Activated gamma-delta T cell treated with Interleukin-2 at 50 U/mL for 16 hours (primary cell): ENCODE results near the gene CAMK1D.

Experiments
- DNase-seq: peaks from one replicate; pipeline ENCODE4 v3.0.0-alpha.2; 2020

Gene CAMK1D

DNA sequence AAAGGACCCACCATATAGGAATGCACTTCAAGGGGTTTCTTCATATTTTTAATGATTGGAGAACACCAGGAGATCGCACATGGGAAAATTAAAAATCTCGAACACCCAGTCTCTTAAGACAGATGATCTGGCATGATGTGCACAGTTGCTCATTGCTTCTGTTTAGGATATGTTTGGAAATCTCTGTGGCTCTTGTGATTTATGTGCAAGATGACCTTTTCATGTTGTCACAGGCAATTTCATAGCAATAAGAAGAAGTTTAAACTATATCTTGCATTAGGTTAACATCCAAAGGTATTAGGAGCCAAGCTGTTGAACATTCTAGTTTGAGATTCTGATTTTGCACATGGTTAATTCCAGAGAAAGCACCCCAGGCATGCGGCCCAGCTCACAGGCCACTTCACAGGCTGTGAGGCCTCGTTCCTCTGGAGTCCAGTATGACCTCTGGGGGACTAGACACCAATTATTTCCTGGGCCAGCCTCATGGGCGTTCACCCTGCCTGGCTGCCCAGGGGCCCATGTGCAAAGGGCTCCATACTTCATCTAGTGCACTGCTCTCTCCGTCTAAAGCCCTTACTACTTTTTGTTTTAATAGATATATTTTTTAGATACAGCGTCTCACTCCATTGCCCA lies 28.4 kb downstream of the CAMK1D start:
- no peak for DNase-seq

GRCh38 chr10:12380999-12381398 lies 31.7 kb downstream of the CAMK1D start:
- DNase-seq: no peak

DNA sequence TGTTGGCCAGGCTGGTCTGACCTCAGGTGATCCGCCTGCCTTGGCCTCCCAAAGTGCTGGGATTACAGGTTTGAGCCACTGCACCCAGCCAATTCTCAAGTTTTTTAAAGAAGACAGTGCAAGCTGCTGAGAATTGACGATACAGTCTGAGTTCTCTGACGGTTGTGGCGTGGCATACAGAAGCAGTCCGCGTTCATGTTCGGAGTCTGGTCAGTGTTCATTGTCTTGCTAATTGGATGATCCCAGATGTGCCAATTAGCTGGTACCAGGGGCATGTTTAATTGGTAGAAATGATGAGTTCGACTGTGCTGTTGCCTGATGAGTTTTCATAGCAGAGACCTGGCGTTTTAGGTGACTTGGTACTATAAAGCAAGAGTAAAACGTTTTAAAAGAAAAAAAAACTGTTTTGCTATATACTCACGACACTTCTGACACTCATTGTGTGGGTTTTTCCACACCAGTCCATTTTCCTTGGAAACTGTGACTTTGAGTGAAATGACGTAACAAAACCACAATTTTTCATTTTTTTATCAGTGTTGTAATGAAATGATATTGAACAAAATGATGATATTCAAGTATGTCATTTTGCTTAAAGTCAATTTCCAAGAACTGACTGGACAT lies 32.3 kb downstream of the CAMK1D start:
- no peak for DNase-seq

DNA sequence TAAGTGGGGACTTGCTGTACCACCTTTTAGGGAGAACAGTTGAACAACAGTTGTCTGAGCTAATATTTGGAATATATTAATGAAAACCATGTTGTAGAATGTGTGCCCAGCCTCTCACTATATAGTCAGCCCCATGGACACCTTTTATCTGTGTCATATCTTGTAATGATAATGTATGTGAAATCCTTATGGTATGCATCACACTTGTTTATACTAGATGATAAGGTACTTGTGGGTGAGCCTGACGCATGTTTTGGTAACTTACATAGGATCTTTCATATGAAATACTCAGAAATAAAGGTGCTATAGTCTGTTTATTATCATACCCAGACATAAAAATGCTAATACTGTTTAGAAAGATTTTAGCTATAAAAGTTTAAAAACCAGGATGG lies 32.8 kb downstream of the CAMK1D start:
- DNase-seq: no peak

- no peak for DNase-seq
Measured at GRCh38 chr10:12382956-12383531, 33.7 kb downstream of the CAMK1D start.

GRCh38 chr10:12384906-12385305 lies 35.6 kb downstream of the CAMK1D start:
- no peak for DNase-seq

DNA sequence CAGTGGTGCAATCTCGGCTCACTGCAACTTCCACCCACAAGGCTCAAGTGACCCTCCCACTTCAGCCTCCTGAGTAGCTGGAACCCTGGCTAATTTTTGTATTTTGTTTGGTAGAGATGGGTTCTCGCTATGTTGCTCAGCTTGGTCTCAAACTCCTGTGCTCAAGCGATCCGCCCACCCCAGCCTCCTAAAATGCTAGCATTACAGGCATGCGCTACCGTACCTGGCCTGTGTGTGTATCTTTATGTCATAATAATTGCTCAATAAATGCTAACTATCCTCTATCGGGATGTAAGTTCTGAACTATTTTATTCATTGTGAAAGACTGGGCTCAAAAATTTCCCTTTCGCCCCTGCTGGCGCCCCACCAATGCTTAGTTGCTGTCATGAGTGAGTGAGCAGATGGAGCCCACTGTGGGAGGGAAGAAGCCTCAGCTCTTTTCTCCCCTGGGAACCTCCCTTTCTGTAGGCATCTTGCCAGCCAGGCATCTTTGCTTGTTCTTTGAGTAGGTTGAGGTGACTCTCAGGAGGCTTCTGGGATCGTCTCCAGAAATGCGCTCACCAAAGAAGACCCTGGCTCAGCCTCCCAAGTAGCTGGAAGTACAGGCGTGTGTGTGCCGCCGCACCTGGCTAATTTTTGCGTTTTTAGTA lies 38.3 kb downstream of the CAMK1D start:
- DNase-seq: no peak

- DNase-seq: no peak
Measured at GRCh38 chr10:12388671-12389070, 39.3 kb downstream of the CAMK1D start.

DNA sequence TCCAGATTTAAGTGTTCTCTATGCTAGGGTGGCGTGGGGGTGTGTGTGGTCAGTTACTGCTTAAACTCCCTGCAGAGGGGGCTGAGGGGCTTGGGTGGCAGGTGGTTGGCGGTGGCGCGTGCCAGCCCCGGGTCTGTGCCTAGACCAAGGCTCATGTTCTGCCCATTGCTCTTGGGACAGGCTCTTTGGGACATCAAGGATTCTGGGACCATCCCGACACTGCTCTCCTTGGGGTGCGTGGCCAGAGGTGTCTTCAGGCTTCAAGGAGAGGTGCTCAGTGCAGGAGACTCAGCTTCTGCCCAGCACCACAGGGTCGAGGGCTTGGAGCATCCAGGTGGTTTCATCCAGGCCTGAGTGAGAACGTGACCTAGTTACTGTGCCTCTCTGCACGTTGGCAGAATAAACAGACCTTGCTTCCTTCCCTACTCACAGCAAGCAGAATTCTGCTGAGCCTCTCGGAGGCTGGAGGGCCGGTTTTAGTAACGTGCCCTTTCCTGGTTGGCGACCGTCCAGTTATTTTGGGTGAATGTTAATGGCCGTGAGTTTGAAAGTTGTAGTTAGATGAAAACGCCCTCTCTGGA lies 39.9 kb downstream of the CAMK1D start:
- DNase-seq: no peak

DNA sequence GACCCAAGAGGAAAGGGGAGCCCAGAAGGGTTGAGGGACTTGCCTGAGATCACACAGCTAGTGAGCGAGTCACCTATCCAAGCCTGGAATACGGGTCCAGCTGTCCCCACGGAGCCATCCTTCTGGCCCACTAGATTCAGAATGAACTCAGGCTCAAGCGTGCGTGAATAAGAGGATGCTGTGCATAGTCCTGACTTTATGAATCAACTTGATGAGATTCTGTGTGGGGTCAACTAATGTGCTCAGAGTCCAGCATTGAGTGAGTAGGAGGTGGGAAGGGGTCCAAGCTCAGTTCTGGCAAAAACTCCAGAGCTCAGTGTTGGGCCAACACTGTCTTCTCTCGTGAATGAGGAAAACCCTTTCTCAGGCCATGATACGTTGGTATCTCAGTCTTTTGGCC lies 41.4 kb downstream of the CAMK1D start:
- DNase-seq: no peak

DNA sequence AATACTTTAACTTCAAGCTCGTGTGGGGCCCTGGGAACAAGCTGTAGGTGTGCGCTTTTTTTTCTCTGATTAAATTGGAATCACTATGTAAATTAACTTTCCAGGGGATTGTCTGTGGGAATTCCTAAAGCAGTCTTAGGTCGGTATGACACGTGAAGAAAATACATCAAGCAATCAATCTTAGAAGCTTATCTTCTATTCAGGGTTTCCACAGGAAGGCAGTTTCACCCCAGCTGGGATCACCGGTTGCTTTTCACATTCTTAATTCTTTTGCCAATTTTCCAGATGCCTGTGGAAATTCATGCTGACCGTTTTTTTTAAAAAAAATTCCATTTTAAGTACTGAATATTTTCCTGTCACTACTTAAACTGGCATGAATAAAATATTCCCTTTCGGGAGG lies 41.9 kb downstream of the CAMK1D start:
- DNase-seq: no peak

- no peak for DNase-seq
Measured at GRCh38 chr10:12393831-12394230, 44.5 kb downstream of the CAMK1D start.

GRCh38 chr10:12394241-12395033 lies 45.1 kb downstream of the CAMK1D start:
- DNase-seq: no peak

- DNase-seq: no peak
Measured at GRCh38 chr10:12396093-12396492, 46.7 kb downstream of the CAMK1D start.

- DNase-seq: no peak
Measured at GRCh38 chr10:12396567-12396966, 47.2 kb downstream of the CAMK1D start.

DNA sequence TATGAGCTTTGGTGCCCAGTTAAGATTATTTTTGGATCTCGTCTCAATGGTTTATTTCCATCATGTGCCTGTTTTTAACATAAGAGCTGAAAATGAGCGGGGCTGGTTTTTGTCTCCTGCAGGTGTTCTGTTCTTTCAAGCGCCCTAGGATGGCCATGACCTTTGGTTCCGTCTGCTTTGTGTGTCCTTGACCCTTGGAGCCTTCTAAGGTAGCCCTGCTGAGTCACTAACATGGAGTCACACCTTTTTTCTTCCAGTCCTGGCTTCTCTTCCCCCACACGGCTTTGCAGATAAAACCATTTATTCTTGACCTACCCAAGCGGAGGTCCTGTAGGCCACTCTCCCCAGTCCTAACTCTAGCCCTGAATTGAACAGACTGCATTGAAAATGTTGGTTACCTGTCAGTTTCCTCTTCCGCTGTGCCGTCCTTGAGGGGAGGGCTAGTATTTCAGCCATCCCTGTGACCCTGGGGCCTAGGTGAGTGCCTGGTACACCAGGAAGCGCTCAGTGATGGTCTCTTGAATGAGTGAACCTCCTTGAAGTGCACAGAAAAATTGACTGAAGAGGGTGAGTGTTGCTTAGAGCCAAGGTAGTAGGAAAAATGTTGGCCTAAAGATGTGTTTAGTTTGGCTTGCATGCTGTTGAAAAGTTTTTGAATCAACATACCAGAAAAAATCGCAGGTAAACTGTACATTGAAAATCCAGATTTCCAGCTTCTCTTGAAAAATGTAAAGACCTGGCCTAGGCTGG lies 48.0 kb downstream of the CAMK1D start:
- no peak for DNase-seq

DNA sequence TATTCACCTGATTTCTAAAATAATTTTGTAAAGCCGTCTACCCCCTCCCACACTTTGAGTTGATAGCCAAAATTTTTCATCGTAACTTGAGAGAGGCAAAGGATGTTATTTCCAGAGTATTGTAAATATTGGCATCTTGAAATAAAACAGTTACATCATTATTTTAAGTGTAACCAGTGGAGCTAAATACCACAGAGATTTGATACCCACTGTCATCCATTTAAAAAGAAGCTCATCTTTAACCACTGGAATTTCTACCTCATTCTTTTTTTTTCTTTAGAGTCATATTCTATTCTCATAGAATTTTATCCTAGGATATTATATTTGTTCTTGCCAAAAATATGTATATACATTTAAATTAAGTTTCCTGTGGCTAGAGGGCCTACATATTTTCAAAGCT lies 48.6 kb downstream of the CAMK1D start:
- DNase-seq: no peak

GRCh38 chr10:12400266-12400931 lies 51.1 kb downstream of the CAMK1D start:
- no peak for DNase-seq

GRCh38 chr10:12401466-12401865 lies 52.1 kb downstream of the CAMK1D start:
- DNase-seq: no peak

GRCh38 chr10:12403119-12403518 lies 53.8 kb downstream of the CAMK1D start:
- no peak for DNase-seq
